Measurements from ENCODE around the gene CTDSPL.

The CTDSPL gene

DNA sequence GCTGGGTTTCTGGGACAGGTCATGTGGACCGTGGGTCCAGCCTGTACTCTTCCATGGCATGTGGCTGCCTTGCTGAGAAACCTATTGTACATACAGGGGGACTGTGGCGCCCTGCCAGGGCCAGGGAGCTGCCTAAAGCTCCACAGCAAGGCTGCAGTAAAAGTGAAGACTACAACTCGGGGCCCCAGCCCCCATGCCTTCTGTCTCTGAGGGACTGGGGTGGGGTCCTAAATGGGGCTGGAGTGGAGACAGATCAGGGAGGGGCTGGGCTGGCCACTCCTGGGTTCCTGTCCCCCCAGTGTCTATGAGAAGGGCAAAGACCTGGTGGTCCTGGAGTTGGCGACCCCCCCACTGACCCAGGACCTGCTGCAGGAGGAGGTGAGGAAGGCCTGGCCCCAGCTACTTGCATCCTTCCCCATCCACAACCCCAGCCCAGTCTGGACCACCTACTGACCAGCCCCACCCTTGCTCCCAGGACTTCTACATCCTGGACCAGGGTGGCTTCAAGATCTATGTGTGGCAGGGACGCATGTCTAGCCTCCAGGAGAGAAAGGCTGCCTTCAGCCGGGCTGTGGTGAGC lies 136.2 kb downstream of the CTDSPL start:
- TF ChIP-seq SPI1 (IDR thresholded peaks at IDR 0.05; ENCODE audit: borderline replicate concordance, low read depth) = no peak
- TF ChIP-seq, protein P1, sequence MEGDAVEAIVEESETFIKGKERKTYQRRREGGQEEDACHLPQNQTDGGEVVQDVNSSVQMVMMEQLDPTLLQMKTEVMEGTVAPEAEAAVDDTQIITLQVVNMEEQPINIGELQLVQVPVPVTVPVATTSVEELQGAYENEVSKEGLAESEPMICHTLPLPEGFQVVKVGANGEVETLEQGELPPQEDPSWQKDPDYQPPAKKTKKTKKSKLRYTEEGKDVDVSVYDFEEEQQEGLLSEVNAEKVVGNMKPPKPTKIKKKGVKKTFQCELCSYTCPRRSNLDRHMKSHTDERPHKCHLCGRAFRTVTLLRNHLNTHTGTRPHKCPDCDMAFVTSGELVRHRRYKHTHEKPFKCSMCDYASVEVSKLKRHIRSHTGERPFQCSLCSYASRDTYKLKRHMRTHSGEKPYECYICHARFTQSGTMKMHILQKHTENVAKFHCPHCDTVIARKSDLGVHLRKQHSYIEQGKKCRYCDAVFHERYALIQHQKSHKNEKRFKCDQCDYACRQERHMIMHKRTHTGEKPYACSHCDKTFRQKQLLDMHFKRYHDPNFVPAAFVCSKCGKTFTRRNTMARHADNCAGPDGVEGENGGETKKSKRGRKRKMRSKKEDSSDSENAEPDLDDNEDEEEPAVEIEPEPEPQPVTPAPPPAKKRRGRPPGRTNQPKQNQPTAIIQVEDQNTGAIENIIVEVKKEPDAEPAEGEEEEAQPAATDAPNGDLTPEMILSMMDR (IDR thresholded peaks at IDR 0.05; ENCODE audit: insufficient read depth, low read length) = no peak
- Histone ChIP-seq H3K27ac (replicated peaks) (peak overlapping the region; percentile 85), H3K4me3 (replicated peaks; ENCODE audit: insufficient read depth, low read length) (no peak overlapping the region), H3K27me3 (ENCODE audit: insufficient read depth, poor library complexity, severe bottlenecking) (no peaks in the 10 kb centered on the region)
- no peak for DNase-seq (ENCODE audit: low read depth in 1 of 2, low spot score in 1 of 2)

DNA sequence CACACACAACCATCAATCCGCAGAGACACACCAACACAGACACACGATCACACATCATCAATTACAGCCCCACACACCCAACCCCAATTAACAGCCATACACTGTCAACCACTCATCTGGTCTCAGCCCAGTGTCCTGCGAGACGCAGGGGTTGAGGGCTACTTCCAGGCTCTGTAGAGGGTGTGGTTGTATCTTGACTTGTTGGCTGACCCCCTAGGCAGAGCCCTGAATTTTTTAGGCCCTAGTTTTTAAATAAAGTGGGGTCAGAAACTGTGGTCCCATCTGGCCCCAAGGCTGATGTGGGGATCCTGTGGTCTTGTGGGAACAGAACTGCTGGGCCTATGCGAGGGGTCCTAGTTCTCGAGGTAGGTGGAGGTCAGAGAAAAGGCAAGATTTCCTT lies 138.2 kb downstream of the CTDSPL start:
- Histone ChIP-seq H3K27ac (replicated peaks) (no peak overlapping the region), H3K27me3 (ENCODE audit: insufficient read depth, poor library complexity, severe bottlenecking) (no peaks in the 10 kb centered on the region), H3K4me3 (replicated peaks; ENCODE audit: insufficient read depth, low read length) (no peak overlapping the region)
- TF ChIP-seq, protein P1 (IDR thresholded peaks at IDR 0.05; ENCODE audit: insufficient read depth, low read length) = no peak
- TF ChIP-seq GABPA (IDR thresholded peaks at IDR 0.05; ENCODE audit: low read depth) = no peak
- no peak for TF ChIP-seq POLR2AphosphoS5 (IDR thresholded peaks at IDR 0.05; ENCODE audit: low read depth)
- TF ChIP-seq, protein P2, sequence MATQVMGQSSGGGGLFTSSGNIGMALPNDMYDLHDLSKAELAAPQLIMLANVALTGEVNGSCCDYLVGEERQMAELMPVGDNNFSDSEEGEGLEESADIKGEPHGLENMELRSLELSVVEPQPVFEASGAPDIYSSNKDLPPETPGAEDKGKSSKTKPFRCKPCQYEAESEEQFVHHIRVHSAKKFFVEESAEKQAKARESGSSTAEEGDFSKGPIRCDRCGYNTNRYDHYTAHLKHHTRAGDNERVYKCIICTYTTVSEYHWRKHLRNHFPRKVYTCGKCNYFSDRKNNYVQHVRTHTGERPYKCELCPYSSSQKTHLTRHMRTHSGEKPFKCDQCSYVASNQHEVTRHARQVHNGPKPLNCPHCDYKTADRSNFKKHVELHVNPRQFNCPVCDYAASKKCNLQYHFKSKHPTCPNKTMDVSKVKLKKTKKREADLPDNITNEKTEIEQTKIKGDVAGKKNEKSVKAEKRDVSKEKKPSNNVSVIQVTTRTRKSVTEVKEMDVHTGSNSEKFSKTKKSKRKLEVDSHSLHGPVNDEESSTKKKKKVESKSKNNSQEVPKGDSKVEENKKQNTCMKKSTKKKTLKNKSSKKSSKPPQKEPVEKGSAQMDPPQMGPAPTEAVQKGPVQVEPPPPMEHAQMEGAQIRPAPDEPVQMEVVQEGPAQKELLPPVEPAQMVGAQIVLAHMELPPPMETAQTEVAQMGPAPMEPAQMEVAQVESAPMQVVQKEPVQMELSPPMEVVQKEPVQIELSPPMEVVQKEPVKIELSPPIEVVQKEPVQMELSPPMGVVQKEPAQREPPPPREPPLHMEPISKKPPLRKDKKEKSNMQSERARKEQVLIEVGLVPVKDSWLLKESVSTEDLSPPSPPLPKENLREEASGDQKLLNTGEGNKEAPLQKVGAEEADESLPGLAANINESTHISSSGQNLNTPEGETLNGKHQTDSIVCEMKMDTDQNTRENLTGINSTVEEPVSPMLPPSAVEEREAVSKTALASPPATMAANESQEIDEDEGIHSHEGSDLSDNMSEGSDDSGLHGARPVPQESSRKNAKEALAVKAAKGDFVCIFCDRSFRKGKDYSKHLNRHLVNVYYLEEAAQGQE (IDR thresholded peaks at IDR 0.05; ENCODE audit: insufficient replicate concordance, low read depth) = no peak
- TF ChIP-seq SPI1 (IDR thresholded peaks at IDR 0.05; ENCODE audit: borderline replicate concordance, low read depth) = no peak
- DNase-seq (ENCODE audit: low read depth in 1 of 2, low spot score in 1 of 2) = no peak

DNA sequence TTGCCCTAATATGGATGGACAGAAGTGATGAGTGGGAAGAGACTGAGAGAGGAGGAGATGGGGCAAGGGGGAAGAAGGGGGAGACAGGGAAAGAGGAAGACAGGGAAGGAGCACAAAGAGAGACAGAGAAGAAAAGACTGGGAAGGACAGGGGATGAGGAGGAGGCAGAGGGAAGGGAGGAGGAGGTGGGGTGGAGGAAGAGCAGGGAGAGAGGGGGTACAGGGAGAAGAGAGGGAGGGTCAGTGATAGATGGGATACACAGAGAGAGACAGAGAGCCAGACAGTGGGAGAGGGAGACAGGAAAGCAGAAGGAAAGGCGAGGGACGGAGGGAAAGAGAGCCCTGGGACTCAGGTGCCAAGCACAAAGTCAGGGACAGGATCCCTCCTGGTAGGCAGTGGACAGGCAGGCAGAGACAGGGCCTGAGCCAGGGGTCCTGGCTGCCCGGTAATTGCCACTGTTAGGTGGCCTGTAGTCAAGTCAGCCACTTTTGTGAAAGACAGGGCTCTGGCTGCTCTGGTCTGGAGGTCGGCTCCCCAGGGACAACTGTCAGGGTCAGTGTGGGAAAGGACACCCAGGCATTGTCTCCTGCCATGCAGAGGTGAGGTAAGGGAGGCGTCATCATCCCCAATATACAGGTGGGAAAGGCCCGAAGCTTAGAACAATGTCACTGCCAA lies 138.7 kb downstream of the CTDSPL start:
- Histone ChIP-seq H3K4me3 (replicated peaks; ENCODE audit: insufficient read depth, low read length) (no peak overlapping the region), H3K27me3 (ENCODE audit: insufficient read depth, poor library complexity, severe bottlenecking) (no peaks in the 10 kb centered on the region), H3K27ac (replicated peaks) (no peak overlapping the region)
- TF ChIP-seq, protein P2 (IDR thresholded peaks at IDR 0.05; ENCODE audit: insufficient replicate concordance, low read depth) = no peak
- no peak for TF ChIP-seq GABPA (IDR thresholded peaks at IDR 0.05; ENCODE audit: low read depth)
- no peak for TF ChIP-seq SPI1 (IDR thresholded peaks at IDR 0.05; ENCODE audit: borderline replicate concordance, low read depth)
- TF ChIP-seq, protein P1 (IDR thresholded peaks at IDR 0.05; ENCODE audit: insufficient read depth, low read length) = no peak
- DNase-seq (ENCODE audit: low read depth in 1 of 2, low spot score in 1 of 2) = no peak

All from HL-60 (cell line).